Measurements from ENCODE around the gene DCDC2C. TPM values are rescaled to one million over a fixed set of nuclear protein-coding genes. Genes with fewer than 3 reads are reported as not detected.

The DCDC2C gene
- total RNA-seq, 6 experiments from 2014 or later: not detected

DNA sequence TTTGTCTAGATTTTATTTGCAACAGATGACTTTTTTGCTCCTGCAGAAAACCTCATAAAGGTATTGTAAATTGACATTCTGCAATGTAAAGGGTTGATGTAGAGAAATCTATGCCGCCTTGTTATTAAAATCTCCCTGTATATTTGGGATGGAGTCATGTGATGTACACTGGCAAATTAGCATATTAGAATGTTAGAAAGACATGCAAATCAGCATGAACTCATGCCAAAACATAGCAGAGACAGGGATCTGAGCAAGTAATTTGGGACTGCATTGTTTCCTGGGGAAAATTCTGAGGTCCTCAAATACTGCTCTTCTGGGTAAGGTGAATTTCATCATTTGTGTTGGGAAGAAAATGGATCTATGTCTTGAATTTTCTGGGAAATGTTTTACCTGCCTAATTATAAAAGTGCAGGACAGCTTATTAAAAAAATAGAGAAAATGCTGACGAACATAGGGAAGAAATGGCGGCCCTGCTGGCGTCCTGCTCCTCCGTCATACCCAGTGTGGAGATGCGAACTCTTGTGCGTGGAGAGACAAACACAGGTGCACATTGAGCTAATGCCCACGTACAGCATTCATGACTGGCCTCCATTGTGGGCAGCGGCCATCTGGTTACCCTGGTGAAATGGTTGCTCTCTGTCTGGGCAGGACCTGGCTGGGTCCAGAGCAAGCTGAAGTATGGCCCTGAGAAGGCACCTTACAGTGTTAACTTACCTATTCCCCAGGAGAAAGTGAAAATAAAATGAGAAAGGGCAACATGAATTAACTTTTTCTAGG lies 29.1 kb upstream of the DCDC2C start:
- Mint-ChIP-seq H3K27ac (no peak overlapping the region), H3K4me1 (ENCODE audit: low read depth) (no peaks in the 10 kb centered on the region), H3K4me3 (no peak overlapping the region), H3K36me3 (ENCODE audit: low read depth) (no peaks in the 10 kb centered on the region), H3K9me3 (no peaks in the 10 kb centered on the region; the same call in 1 of the 2 replicates), H3K27me3 (ENCODE audit: insufficient read depth) (peaks cover 19% of the 10 kb centered on the region)
- TF ChIP-seq, protein P1, sequence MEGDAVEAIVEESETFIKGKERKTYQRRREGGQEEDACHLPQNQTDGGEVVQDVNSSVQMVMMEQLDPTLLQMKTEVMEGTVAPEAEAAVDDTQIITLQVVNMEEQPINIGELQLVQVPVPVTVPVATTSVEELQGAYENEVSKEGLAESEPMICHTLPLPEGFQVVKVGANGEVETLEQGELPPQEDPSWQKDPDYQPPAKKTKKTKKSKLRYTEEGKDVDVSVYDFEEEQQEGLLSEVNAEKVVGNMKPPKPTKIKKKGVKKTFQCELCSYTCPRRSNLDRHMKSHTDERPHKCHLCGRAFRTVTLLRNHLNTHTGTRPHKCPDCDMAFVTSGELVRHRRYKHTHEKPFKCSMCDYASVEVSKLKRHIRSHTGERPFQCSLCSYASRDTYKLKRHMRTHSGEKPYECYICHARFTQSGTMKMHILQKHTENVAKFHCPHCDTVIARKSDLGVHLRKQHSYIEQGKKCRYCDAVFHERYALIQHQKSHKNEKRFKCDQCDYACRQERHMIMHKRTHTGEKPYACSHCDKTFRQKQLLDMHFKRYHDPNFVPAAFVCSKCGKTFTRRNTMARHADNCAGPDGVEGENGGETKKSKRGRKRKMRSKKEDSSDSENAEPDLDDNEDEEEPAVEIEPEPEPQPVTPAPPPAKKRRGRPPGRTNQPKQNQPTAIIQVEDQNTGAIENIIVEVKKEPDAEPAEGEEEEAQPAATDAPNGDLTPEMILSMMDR (IDR thresholded peaks at IDR 0.05): no peak
- no peak for DNase-seq

DNA sequence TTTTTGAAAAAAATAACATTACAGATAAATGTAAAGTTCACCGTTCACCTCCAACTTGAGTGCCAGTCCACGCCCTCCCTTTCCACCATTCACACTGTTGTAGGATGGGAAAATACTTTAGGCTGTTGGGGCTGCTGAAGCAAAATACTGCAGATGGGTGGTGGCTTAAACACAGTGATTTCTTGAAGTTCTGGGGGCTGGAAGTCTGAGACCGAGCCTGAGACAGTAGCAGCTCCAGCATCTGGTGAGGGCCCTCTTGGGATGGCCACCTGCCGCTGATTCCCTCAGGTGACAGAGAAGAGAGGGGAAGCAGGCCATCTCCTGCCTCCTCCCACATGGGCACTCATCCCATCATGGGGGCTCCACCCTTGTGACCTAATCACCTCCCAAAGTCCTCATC lies 27.7 kb upstream of the DCDC2C start:
- Mint-ChIP-seq H3K27me3 (ENCODE audit: insufficient read depth) (peaks cover 17% of the 10 kb centered on the region), H3K9me3 (no peaks in the 10 kb centered on the region; the same call in 1 of the 2 replicates)
- DNase-seq: no peak

DNA sequence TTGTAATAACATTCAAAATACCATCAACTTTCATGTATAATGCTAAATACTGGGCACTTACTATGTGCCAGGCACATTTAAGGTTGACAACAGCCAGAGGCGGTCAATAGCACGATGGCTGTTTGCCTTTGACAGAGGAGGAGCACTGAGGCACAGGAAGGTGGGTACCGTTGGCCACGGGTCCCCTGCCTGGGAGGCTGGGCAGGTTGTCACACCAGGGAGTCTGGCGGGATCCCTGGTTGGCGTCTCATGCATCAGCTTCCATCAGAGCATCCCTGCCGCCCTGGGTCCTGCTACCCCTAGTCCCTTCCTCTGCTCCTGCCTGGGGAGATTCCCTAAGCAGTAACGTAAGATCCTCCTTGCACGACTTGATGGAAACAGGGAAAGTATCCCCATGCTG lies 25.9 kb upstream of the DCDC2C start:
- H3K4me3 Mint-ChIP-seq: no peak overlapping the region
- no peak for DNase-seq
- TF ChIP-seq, protein P1 (IDR thresholded peaks at IDR 0.05): no peak
- H3K9me3 Mint-ChIP-seq: no peaks in the 10 kb centered on the region; the same call in 1 of the 2 replicates
- H3K4me1 Mint-ChIP-seq (ENCODE audit: low read depth): no peaks in the 10 kb centered on the region
- peaks cover 16% of the 10 kb centered on the region for H3K27me3 Mint-ChIP-seq (ENCODE audit: insufficient read depth)
- no peak overlapping the region for H3K27ac Mint-ChIP-seq
- H3K36me3 Mint-ChIP-seq (ENCODE audit: low read depth): no peaks in the 10 kb centered on the region

More for the DNA sequence above, 27.7 kb upstream of the DCDC2C start:
- TF ChIP-seq, protein P1 (IDR thresholded peaks at IDR 0.05): no peak
- no peak overlapping the region for H3K4me3 Mint-ChIP-seq
- H3K4me1 Mint-ChIP-seq (ENCODE audit: low read depth): no peaks in the 10 kb centered on the region
- H3K27ac Mint-ChIP-seq: no peak overlapping the region
- H3K36me3 Mint-ChIP-seq (ENCODE audit: low read depth): no peaks in the 10 kb centered on the region

DNA sequence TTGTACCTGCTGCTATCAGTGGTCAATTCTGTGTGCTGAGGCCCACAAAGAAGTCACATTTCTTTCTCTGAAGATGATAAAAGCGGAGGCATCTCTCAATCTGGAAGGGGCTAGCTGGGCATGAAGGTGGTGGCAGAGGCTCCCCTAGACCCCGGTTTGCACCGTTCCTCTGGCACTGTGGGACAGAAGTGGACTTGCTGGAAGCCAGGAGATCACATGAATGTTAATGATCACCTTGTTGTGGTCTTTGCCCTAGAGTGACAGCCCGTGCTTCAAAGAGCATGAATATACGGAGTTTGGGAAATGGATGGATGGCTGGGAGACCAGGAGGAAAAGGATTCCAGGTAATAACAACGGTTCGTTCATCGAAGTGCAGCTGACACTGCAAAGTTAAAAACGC lies 25.2 kb upstream of the DCDC2C start:
- H3K36me3 Mint-ChIP-seq (ENCODE audit: low read depth): no peaks in the 10 kb centered on the region

DNA sequence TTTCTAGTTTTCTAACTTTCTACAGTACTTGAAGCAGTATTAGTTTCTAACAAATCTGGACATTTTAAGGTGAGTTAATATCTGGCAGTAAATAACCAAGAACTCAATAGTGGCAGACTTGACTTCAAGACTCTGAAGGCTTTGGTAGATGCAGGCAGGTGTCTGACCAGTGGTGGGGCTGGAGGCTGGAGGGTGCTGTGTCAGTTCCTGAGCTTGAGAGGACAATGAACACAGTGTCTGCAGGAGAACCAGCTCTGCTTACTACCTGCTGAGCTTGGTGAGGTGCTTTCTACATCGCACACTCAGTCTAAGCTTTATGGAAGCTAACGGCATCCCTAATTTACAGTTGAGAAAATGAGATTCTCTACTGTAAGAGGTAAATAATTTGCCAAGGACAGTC lies 24.2 kb upstream of the DCDC2C start:
- Mint-ChIP-seq H3K27me3 (ENCODE audit: insufficient read depth) (peaks cover 16% of the 10 kb centered on the region), H3K9me3 (no peaks in the 10 kb centered on the region; the same call in 1 of the 2 replicates), H3K4me1 (ENCODE audit: low read depth) (no peaks in the 10 kb centered on the region), H3K4me3 (no peak overlapping the region), H3K27ac (no peak overlapping the region), H3K36me3 (ENCODE audit: low read depth) (no peaks in the 10 kb centered on the region)
- TF ChIP-seq, protein P1 (IDR thresholded peaks at IDR 0.05): no peak
- no peak for DNase-seq

More for the DNA sequence above, 25.2 kb upstream of the DCDC2C start:
- no peaks in the 10 kb centered on the region for H3K4me1 Mint-ChIP-seq (ENCODE audit: low read depth)
- no peak for DNase-seq
- no peaks in the 10 kb centered on the region; the same call in 1 of the 2 replicates for H3K9me3 Mint-ChIP-seq
- no peak overlapping the region for H3K27ac Mint-ChIP-seq
- peaks cover 16% of the 10 kb centered on the region for H3K27me3 Mint-ChIP-seq (ENCODE audit: insufficient read depth)
- no peak overlapping the region for H3K4me3 Mint-ChIP-seq
- TF ChIP-seq, protein P1 (IDR thresholded peaks at IDR 0.05): no peak

All from HFFc6 (cell line).